Ovary (tissue), 3 donors: ENCODE data around the gene DPF3.

Experiments used
- CTCF ChIP-seq, 3 donors: fragments of 450-650 bp in 2 of 3; fragments of 200-600 bp in 1 of 3; IDR thresholded peaks; one replicate each; pipeline versions ENCODE4 v1.5.1 to v1.8.0; 2016 to 2022; ENCODE audit warnings: antibody characterized with exemption in 3 of 3, mild to moderate bottlenecking in 1 of 3
- EP300 ChIP-seq: sonication (generic); formaldehyde crosslinking; IDR thresholded peaks from one replicate; pipeline ENCODE4 v1.6.1; 2017; ENCODE audit warnings: antibody characterized with exemption
- POLR2A ChIP-seq: fragments of 450-650 bp; IDR thresholded peaks from one replicate; pipeline ENCODE4 v1.6.1; 2017; ENCODE audit warnings: antibody characterized with exemption, mild to moderate bottlenecking, moderate library complexity
- donor health status: DM: no; HTN: no; CAD: no.

GRCh38 chr14:72613975-72614319 is 280.0 kb downstream of the DPF3 start:
- TF ChIP-seq POLR2A (no peak), CTCF (IDR thresholded peaks at IDR 0.05) (no peak), EP300 (no peak)
